PC-3 (cell line): Measurements from ENCODE around the gene FAM171A1. TPM values are rescaled to one million over a fixed set of nuclear protein-coding genes. Genes with fewer than 3 reads are reported as not detected.

Experiments
- ATAC-seq: fragments of 200-7000 bp; cut with Tn5 transposase; 2 replicates; pipeline ENCODE4 v1.9.1; 2020; ENCODE audit warnings: mild to moderate bottlenecking, moderate library complexity
- BruUV-seq: library from RNA; stranded (reverse); fragments of 400-500 nt; replicated peaks from 2 replicates; lab custom pipeline; 2021; lab: Mats Ljungman, UMichigan
- CTCF ChIA-PET: fragments of 300-600 bp; sonication (Branson Sonifier 250); formaldehyde crosslinking; loops from one replicate; lab custom pipeline; 2022; ENCODE audit warnings: antibody characterized with exemption; lab: Charles Lee
- POLR2A ChIA-PET: fragments of 300-600 bp; sonication (Branson Sonifier 250); formaldehyde crosslinking; loops from one replicate; lab custom pipeline; 2022; ENCODE audit warnings: antibody characterized with exemption; ENCODE audit not compliant: unreplicated experiment; lab: Charles Lee
- DNase-seq: peaks from one replicate; pipeline ENCODE4 v3.0.0-alpha.2; 2015
- H2AFZ ChIP-seq: fragments of 300-600 bp; sonication (generic); 2 replicates; pipeline ENCODE4 v1.6.0; 2016; ENCODE audit warnings: antibody characterized with exemption, low read length
- H3F3A ChIP-seq: fragments of 300-600 bp; sonication (generic); one replicate; pipeline ENCODE4 v1.6.0; 2017; ENCODE audit warnings: antibody characterized with exemption, low read length, control low read depth, mild to moderate bottlenecking; ENCODE audit not compliant: unreplicated experiment
- H3K27ac ChIP-seq: fragments of 300-600 bp; sonication (generic); 2 replicates; pipeline ENCODE4 v1.5.1; 2016; ENCODE audit warnings: mild to moderate bottlenecking, low read length
- H3K27me3 ChIP-seq: fragments of 300-600 bp; sonication (generic); 2 replicates; pipeline ENCODE4 v1.6.1; 2016; ENCODE audit warnings: low read length, mixed read lengths
- H3K36me3 ChIP-seq: fragments of 300-600 bp; sonication (generic); 2 replicates; pipeline ENCODE4 v1.6.1; 2016; ENCODE audit warnings: low read depth, mixed run types, low read length, mixed read lengths
- H3K4me1 ChIP-seq: fragments of 300-600 bp; sonication (generic); 2 replicates; pipeline ENCODE4 v1.5.1; 2016; ENCODE audit warnings: low read length; ENCODE audit not compliant: insufficient read depth
- H3K4me2 ChIP-seq: fragments of 300-600 bp; sonication (generic); 2 replicates; pipeline ENCODE4 v1.6.0; 2016; ENCODE audit warnings: low read length
- H3K4me3 ChIP-seq: fragments of 300-600 bp; sonication (generic); 2 replicates; pipeline ENCODE4 v1.5.1; 2016; ENCODE audit warnings: mild to moderate bottlenecking, low read length, mixed read lengths
- H3K79me2 ChIP-seq: fragments of 300-600 bp; sonication (generic); 2 replicates; pipeline ENCODE4 v1.6.1; 2017; ENCODE audit warnings: low read length, mixed read lengths
- H3K9ac ChIP-seq: fragments of 300-600 bp; sonication (generic); 2 replicates; pipeline ENCODE4 v1.6.0; 2016; ENCODE audit warnings: mild to moderate bottlenecking, low read length
- H3K9me2 ChIP-seq: fragments of 300-600 bp; sonication (generic); replicated peaks from 2 replicates; pipeline ENCODE4 v1.6.1; 2016; ENCODE audit warnings: mixed run types, low read length, mixed read lengths
- H3K9me3 ChIP-seq: fragments of 300-600 bp; sonication (generic); 2 replicates; pipeline ENCODE4 v1.6.1; 2016; ENCODE audit warnings: low read length, mixed read lengths
- H4K20me1 ChIP-seq: fragments of 300-600 bp; sonication (generic); 2 replicates; pipeline ENCODE4 v1.6.1; 2016; ENCODE audit warnings: low read length, mixed read lengths
- EZH2 ChIP-seq: fragments of 300-600 bp; sonication (generic); IDR thresholded peaks from one replicate; pipeline ENCODE4 v1.6.1; 2017; ENCODE audit warnings: antibody characterized with exemption, mild to moderate bottlenecking, low read length; ENCODE audit not compliant: unreplicated experiment
- EZH2phosphoT487 ChIP-seq: fragments of 300-600 bp; sonication (generic); IDR thresholded peaks from 2 replicates; pipeline ENCODE4 v1.6.1; 2018; ENCODE audit warnings: mild to moderate bottlenecking, antibody characterized with exemption, low read length, borderline replicate concordance
- intact Hi-C: fragments of 100-400 bp; cut with micrococcal nuclease; formaldehyde crosslinking; loops from 2 replicates; pipeline ENCODE4 v1.9.0; 2023
- total RNA-seq: library from RNA; depleted of rRNA; stranded (reverse); fragments of >200 nt; gene quantifications from 2 replicates; pipeline ENCODE4 v1.2.3, GENCODE V29; 2014
- TF ChIP-seq, protein P1 (sequence below): fragments of 300-600 bp; sonication (generic); conservative IDR thresholded peaks from 2 replicates; pipeline ENCODE4 v1.5.1; 2017; ENCODE audit warnings: antibody characterized with exemption, low read depth, mild to moderate bottlenecking, low read length

Gene FAM171A1
- total RNA-seq, 1 experiment from 2014 or later: 10.4 TPM

DNA sequence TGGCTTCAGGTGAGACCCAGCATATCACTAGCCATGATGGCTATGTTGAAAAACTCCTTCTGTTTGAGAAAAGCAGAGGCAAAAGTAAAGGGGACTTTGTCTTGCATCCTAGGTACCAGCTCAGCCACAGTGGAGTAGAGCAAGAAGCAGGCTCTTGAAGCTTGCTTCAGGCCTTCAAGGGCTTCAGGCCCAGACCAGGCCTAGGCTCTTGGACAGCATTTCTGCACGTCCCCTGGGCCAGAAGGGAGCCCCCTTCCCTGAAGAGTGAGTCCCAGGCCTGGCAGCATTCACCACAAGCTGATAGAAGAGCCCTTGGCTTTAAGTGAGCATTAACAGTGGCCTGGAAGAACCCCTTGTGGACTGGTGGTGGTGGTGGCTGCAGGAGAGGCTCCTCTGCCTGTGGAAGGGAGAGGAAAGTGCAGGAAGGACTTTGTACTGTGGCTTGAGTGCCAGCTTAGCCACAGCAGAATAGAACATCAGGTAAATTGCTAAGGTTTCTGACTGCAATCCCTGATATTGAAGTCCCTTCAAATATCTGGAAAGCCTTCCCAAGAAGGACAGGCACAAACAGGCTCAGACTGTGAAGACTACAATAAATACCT, 28.1 kb upstream of the FAM171A1 start:
- TF ChIP-seq EZH2phosphoT487 (no peak), EZH2 (no peak)
- CTCF ChIA-PET: no interaction called here
- H3K9me3 ChIP-seq: no peaks in the 10 kb centered on the region
- no peaks in the 10 kb centered on the region for H3K27me3 ChIP-seq
- no peaks in the 10 kb centered on the region for H3K4me1 ChIP-seq
- no peaks in the 10 kb centered on the region for H3K9me2 ChIP-seq
- POLR2A ChIA-PET: no interaction called here
- intact Hi-C loops: no loop called here
- H3K27ac ChIP-seq: no peak overlapping the region
- H3K4me3 ChIP-seq: no peak overlapping the region
- no TSS peak for BruUV-seq
- H3K4me2 ChIP-seq: no peak overlapping the region
- H3F3A ChIP-seq: no peaks in the 10 kb centered on the region
- H4K20me1 ChIP-seq: no peaks in the 10 kb centered on the region
- no peak overlapping the region for H3K9ac ChIP-seq
- no peaks in the 10 kb centered on the region for H3K36me3 ChIP-seq
- H2AFZ ChIP-seq: no peak overlapping the region
- no peaks in the 10 kb centered on the region for H3K79me2 ChIP-seq
- ATAC-seq: no peak
- DNase-seq: no peak

DNA sequence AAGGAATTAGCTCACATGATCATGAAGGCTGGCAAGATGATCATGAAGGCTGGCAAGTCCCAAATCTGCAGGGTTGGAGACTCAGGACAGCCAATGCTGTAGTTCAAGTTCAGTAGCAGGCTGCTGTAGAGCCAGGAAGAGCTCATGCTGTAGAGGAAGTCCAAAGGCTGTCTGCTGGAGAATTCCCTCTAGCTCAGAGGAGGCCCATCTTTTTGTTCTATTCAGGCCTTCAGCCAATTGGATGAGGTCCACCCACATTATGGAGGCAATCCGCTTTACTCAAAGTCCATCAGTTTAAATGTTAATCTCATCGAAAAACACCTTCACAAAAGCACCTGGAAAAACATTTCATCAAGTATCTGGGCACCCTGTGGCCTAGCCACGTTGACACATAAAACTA, 24.8 kb upstream of the FAM171A1 start:
- H3K4me3 ChIP-seq: no peak overlapping the region
- no peak overlapping the region for H3K4me2 ChIP-seq
- H3K9me2 ChIP-seq: no peaks in the 10 kb centered on the region
- H3K27me3 ChIP-seq: no peaks in the 10 kb centered on the region
- no peak overlapping the region for H3K27ac ChIP-seq
- no peak for TF ChIP-seq EZH2
- TF ChIP-seq EZH2phosphoT487: no peak
- TF ChIP-seq, protein P1, sequence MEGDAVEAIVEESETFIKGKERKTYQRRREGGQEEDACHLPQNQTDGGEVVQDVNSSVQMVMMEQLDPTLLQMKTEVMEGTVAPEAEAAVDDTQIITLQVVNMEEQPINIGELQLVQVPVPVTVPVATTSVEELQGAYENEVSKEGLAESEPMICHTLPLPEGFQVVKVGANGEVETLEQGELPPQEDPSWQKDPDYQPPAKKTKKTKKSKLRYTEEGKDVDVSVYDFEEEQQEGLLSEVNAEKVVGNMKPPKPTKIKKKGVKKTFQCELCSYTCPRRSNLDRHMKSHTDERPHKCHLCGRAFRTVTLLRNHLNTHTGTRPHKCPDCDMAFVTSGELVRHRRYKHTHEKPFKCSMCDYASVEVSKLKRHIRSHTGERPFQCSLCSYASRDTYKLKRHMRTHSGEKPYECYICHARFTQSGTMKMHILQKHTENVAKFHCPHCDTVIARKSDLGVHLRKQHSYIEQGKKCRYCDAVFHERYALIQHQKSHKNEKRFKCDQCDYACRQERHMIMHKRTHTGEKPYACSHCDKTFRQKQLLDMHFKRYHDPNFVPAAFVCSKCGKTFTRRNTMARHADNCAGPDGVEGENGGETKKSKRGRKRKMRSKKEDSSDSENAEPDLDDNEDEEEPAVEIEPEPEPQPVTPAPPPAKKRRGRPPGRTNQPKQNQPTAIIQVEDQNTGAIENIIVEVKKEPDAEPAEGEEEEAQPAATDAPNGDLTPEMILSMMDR: no peak
- H2AFZ ChIP-seq: no peak overlapping the region
- no peak overlapping the region for H3K9ac ChIP-seq
- ChIA-PET CTCF (no interaction called here), POLR2A (no interaction called here)
- no TSS peak for BruUV-seq
- no peaks in the 10 kb centered on the region for H3K4me1 ChIP-seq
- intact Hi-C loops: no loop called here
- no peaks in the 10 kb centered on the region for H3F3A ChIP-seq
- DNase-seq (no peak), ATAC-seq (no peak)
- H3K79me2 ChIP-seq: no peaks in the 10 kb centered on the region
- H3K36me3 ChIP-seq: no peaks in the 10 kb centered on the region
- no peaks in the 10 kb centered on the region for H4K20me1 ChIP-seq
- H3K9me3 ChIP-seq: no peaks in the 10 kb centered on the region

DNA sequence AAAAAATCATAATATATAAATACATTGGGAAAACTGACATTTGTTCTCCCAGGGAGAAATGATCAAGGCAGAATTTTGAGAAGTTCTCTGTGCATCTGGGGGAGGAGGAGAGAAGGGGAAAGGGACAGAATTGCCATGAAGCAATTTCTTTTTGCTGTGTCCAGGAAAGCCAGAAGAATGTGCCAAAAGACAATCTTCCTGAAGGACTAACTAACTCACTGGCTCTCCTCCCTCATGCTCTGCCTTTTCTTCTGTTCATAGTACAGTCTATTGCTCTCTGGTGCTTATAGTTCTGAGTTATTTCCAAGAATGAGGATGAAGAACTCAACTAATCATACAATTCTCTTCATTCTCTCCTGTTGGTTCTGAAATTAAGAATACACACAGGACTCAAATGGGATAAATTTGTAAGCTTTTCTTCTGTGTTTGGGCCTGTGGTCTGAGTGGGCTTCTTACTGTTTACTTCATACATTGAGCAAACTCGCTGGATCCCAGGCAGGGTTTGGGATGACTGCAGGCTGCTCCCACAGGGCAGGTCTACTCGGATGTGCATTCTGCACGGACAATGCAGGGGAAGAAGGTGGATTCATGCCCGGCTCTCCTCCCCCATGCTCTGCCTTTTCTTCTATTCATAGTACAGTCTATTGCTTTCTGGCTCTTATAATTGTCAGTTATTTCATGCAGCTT, 22.2 kb upstream of the FAM171A1 start:
- Histone ChIP-seq H3F3A (no peaks in the 10 kb centered on the region), H3K9me3 (no peaks in the 10 kb centered on the region), H3K27me3 (no peaks in the 10 kb centered on the region), H3K9ac (no peak overlapping the region), H3K36me3 (no peaks in the 10 kb centered on the region), H3K4me3 (no peak overlapping the region), H3K4me2 (no peak overlapping the region), H3K27ac (no peak overlapping the region), H3K4me1 (no peaks in the 10 kb centered on the region), H3K79me2 (no peaks in the 10 kb centered on the region), H3K9me2 (no peaks in the 10 kb centered on the region), H4K20me1 (no peaks in the 10 kb centered on the region), H2AFZ (no peak overlapping the region)
- CTCF ChIA-PET: no interaction called here
- TF ChIP-seq EZH2phosphoT487 (no peak), EZH2 (no peak)
- TF ChIP-seq, protein P1: no peak
- DNase-seq (no peak), ATAC-seq (no peak)
- no TSS peak for BruUV-seq
- intact Hi-C loops: no loop called here
- POLR2A ChIA-PET: no interaction called here
